Esophagus muscularis mucosa (tissue), 3 donors: ENCODE measurements around the gene TANC1.

Experiments used
- CTCF ChIP-seq, 3 experiments: fragments of 200-600 bp in 2 of 3; fragments of 450-650 bp in 1 of 3; sonication (generic) in 2 of 3; IDR thresholded peaks; one replicate each; pipeline ENCODE4 v1.5.1; 2017 to 2019; ENCODE audit warnings: antibody characterized with exemption in 3 of 3, mild to moderate bottlenecking in 2 of 3, moderate library complexity in 1 of 3
- POLR2A ChIP-seq: fragments of 450-650 bp; IDR thresholded peaks from one replicate; pipeline ENCODE4 v1.6.1; 2017; ENCODE audit warnings: antibody characterized with exemption, moderate library complexity, mild to moderate bottlenecking, low read depth
- POLR2AphosphoS5 ChIP-seq, 2 donors: sonication (generic); formaldehyde crosslinking; IDR thresholded peaks; one replicate each; pipeline ENCODE4 v1.6.1; 2017; ENCODE audit warnings: antibody characterized with exemption in 2 of 2

- TF ChIP-seq CTCF (IDR thresholded peaks at IDR 0.05) (no peak), POLR2A (no peak), POLR2AphosphoS5 (IDR thresholded peaks at IDR 0.05) (no peak)
Measured at GRCh38 chr2:158931572-158931971, 36.9 kb upstream of the TANC1 start.
